ENCODE measurements around the gene PARD6G.

The PARD6G gene

DNA sequence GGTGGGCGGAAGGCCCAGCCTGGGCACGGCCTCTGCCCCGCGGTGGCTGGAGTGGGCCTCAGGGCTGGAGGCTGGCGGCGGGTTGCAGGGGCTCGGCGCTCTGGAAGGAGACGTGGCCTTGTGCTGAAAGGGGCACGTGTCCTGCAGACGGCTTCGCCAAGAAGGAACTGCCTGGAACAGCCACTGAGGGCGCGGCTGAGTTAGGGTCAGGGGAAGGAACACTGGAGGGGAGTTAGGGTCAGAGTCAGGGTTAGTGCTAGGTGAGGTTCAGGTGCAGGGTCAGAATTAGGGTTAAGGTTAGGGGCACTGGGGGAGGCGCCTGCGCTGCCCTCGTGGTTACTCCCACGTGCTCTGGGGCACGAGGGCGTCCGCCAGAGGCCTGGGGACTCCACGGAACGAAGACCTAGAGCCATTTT is 139.2 kb downstream of the PARD6G start:
- 96% methylated on average over 23 of the region's 23 CpGs for WGBS
- no peaks in the 10 kb centered on the region for H3K9me3 ChIP-seq (ENCODE audit: insufficient read depth, low read depth, low read length)
- H3K27ac ChIP-seq (ENCODE audit: low read depth, low read length), result no peak overlapping the region; the same call in 1 of the 2 replicates
- no peaks in the 10 kb centered on the region for H3K27me3 ChIP-seq (ENCODE audit: insufficient read depth, low read length)
- H3K4me1 ChIP-seq (ENCODE audit: insufficient read depth, low read length), result peaks cover 47% of the 10 kb centered on the region
- no peak overlapping the region for H3K4me3 ChIP-seq (ENCODE audit: low read length)
- H3K36me3 ChIP-seq (ENCODE audit: insufficient read depth, low read length), result no peaks in the 10 kb centered on the region
- no peak overlapping the region for H3K9ac ChIP-seq (ENCODE audit: low read depth, low read length)

DNA sequence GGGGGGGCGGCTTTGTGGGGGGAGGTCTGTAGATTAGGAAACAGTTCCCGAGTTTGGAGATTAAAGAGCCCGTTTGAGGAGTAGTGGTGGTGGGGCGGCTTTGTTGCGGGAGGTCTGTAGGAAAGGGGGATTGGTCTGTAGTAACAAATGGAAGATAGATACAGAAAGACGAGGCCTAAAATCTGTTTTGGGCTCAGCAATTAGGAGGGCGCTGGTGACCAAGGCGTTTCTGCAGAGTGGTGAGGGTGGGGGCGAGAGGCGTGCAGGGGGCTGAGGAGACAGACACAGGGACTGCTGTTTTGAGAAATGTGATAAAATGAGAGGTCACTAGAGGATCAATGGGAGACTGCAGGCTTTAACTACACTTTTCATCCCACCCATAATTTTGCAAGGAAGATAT is 139.9 kb downstream of the PARD6G start:
- WGBS, result 73% methylated on average over 10 of the region's 10 CpGs
- no peaks in the 10 kb centered on the region for H3K36me3 ChIP-seq (ENCODE audit: insufficient read depth, low read length)
- no peaks in the 10 kb centered on the region for H3K27me3 ChIP-seq (ENCODE audit: insufficient read depth, low read length)
- H3K9ac ChIP-seq (ENCODE audit: low read depth, low read length), result no peak overlapping the region
- peaks cover 40% of the 10 kb centered on the region for H3K4me1 ChIP-seq (ENCODE audit: insufficient read depth, low read length)
- H3K27ac ChIP-seq (ENCODE audit: low read depth, low read length), result no peak overlapping the region
- H3K9me3 ChIP-seq (ENCODE audit: insufficient read depth, low read depth, low read length), result no peaks in the 10 kb centered on the region
- no peak overlapping the region for H3K4me3 ChIP-seq (ENCODE audit: low read length)

Data from HUES64 (cell line).